PC-3 (cell line): ENCODE data around the gene ST3GAL3. TPM values are rescaled to one million over a fixed set of nuclear protein-coding genes. Genes with fewer than 3 reads are reported as not detected.

Experiments used
- ATAC-seq: fragments of 200-7000 bp; cut with Tn5 transposase; 2 replicates; pipeline ENCODE4 v1.9.1; 2020; ENCODE audit warnings: mild to moderate bottlenecking, moderate library complexity
- BruUV-seq: library from RNA; stranded (reverse); fragments of 400-500 nt; replicated peaks from 2 replicates; lab custom pipeline; 2021; lab: Mats Ljungman, UMichigan
- CTCF ChIA-PET: fragments of 300-600 bp; sonication (Branson Sonifier 250); formaldehyde crosslinking; loops from one replicate; lab custom pipeline; 2022; ENCODE audit warnings: antibody characterized with exemption; lab: Charles Lee
- POLR2A ChIA-PET: fragments of 300-600 bp; sonication (Branson Sonifier 250); formaldehyde crosslinking; loops from one replicate; lab custom pipeline; 2022; ENCODE audit warnings: antibody characterized with exemption; ENCODE audit not compliant: unreplicated experiment; lab: Charles Lee
- DNase-seq: peaks from one replicate; pipeline ENCODE4 v3.0.0-alpha.2; 2015
- H2AFZ ChIP-seq: fragments of 300-600 bp; sonication (generic); 2 replicates; pipeline ENCODE4 v1.6.0; 2016; ENCODE audit warnings: antibody characterized with exemption, low read length
- H3F3A ChIP-seq: fragments of 300-600 bp; sonication (generic); one replicate; pipeline ENCODE4 v1.6.0; 2017; ENCODE audit warnings: antibody characterized with exemption, low read length, control low read depth, mild to moderate bottlenecking; ENCODE audit not compliant: unreplicated experiment
- H3K27ac ChIP-seq: fragments of 300-600 bp; sonication (generic); 2 replicates; pipeline ENCODE4 v1.5.1; 2016; ENCODE audit warnings: mild to moderate bottlenecking, low read length
- H3K27me3 ChIP-seq: fragments of 300-600 bp; sonication (generic); 2 replicates; pipeline ENCODE4 v1.6.1; 2016; ENCODE audit warnings: low read length, mixed read lengths
- H3K36me3 ChIP-seq: fragments of 300-600 bp; sonication (generic); 2 replicates; pipeline ENCODE4 v1.6.1; 2016; ENCODE audit warnings: low read depth, mixed run types, low read length, mixed read lengths
- H3K4me1 ChIP-seq: fragments of 300-600 bp; sonication (generic); 2 replicates; pipeline ENCODE4 v1.5.1; 2016; ENCODE audit warnings: low read length; ENCODE audit not compliant: insufficient read depth
- H3K4me2 ChIP-seq: fragments of 300-600 bp; sonication (generic); 2 replicates; pipeline ENCODE4 v1.6.0; 2016; ENCODE audit warnings: low read length
- H3K4me3 ChIP-seq: fragments of 300-600 bp; sonication (generic); 2 replicates; pipeline ENCODE4 v1.5.1; 2016; ENCODE audit warnings: mild to moderate bottlenecking, low read length, mixed read lengths
- H3K79me2 ChIP-seq: fragments of 300-600 bp; sonication (generic); 2 replicates; pipeline ENCODE4 v1.6.1; 2017; ENCODE audit warnings: low read length, mixed read lengths
- H3K9ac ChIP-seq: fragments of 300-600 bp; sonication (generic); 2 replicates; pipeline ENCODE4 v1.6.0; 2016; ENCODE audit warnings: mild to moderate bottlenecking, low read length
- H3K9me2 ChIP-seq: fragments of 300-600 bp; sonication (generic); replicated peaks from 2 replicates; pipeline ENCODE4 v1.6.1; 2016; ENCODE audit warnings: mixed run types, low read length, mixed read lengths
- H3K9me3 ChIP-seq: fragments of 300-600 bp; sonication (generic); 2 replicates; pipeline ENCODE4 v1.6.1; 2016; ENCODE audit warnings: low read length, mixed read lengths
- H4K20me1 ChIP-seq: fragments of 300-600 bp; sonication (generic); 2 replicates; pipeline ENCODE4 v1.6.1; 2016; ENCODE audit warnings: low read length, mixed read lengths
- EZH2 ChIP-seq: fragments of 300-600 bp; sonication (generic); IDR thresholded peaks from one replicate; pipeline ENCODE4 v1.6.1; 2017; ENCODE audit warnings: antibody characterized with exemption, mild to moderate bottlenecking, low read length; ENCODE audit not compliant: unreplicated experiment
- EZH2phosphoT487 ChIP-seq: fragments of 300-600 bp; sonication (generic); IDR thresholded peaks from 2 replicates; pipeline ENCODE4 v1.6.1; 2018; ENCODE audit warnings: mild to moderate bottlenecking, antibody characterized with exemption, low read length, borderline replicate concordance
- intact Hi-C: fragments of 100-400 bp; cut with micrococcal nuclease; formaldehyde crosslinking; loops from 2 replicates; pipeline ENCODE4 v1.9.0; 2023
- total RNA-seq: library from RNA; depleted of rRNA; stranded (reverse); fragments of >200 nt; gene quantifications from 2 replicates; pipeline ENCODE4 v1.2.3, GENCODE V29; 2014
- TF ChIP-seq, protein P1 (sequence below): fragments of 300-600 bp; sonication (generic); conservative IDR thresholded peaks from 2 replicates; pipeline ENCODE4 v1.5.1; 2017; ENCODE audit warnings: antibody characterized with exemption, low read depth, mild to moderate bottlenecking, low read length

Gene ST3GAL3
- total RNA-seq, 1 experiment from 2014 or later: 9.0 TPM

- ATAC-seq: no peak
- Histone ChIP-seq H3K27me3 (no peaks in the 10 kb centered on the region), H3K36me3 (no peaks in the 10 kb centered on the region), H3K4me3 (no peak overlapping the region), H3K27ac (no peak overlapping the region), H3K9me2 (no peaks in the 10 kb centered on the region), H3K4me1 (no peaks in the 10 kb centered on the region), H3K4me2 (no peak overlapping the region), H3K9me3 (no peaks in the 10 kb centered on the region), H2AFZ (no peak overlapping the region), H4K20me1 (no peaks in the 10 kb centered on the region), H3K79me2 (no peaks in the 10 kb centered on the region), H3K9ac (no peak overlapping the region), H3F3A (no peaks in the 10 kb centered on the region)
- TF ChIP-seq, protein P1, sequence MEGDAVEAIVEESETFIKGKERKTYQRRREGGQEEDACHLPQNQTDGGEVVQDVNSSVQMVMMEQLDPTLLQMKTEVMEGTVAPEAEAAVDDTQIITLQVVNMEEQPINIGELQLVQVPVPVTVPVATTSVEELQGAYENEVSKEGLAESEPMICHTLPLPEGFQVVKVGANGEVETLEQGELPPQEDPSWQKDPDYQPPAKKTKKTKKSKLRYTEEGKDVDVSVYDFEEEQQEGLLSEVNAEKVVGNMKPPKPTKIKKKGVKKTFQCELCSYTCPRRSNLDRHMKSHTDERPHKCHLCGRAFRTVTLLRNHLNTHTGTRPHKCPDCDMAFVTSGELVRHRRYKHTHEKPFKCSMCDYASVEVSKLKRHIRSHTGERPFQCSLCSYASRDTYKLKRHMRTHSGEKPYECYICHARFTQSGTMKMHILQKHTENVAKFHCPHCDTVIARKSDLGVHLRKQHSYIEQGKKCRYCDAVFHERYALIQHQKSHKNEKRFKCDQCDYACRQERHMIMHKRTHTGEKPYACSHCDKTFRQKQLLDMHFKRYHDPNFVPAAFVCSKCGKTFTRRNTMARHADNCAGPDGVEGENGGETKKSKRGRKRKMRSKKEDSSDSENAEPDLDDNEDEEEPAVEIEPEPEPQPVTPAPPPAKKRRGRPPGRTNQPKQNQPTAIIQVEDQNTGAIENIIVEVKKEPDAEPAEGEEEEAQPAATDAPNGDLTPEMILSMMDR: no peak
- TF ChIP-seq EZH2 (no peak), EZH2phosphoT487 (no peak)
- BruUV-seq: no TSS peak
- no peak for DNase-seq
- ChIA-PET POLR2A (no interaction called here), CTCF (no interaction called here)
- intact Hi-C loops: no loop called here
Observed at GRCh38 chr1:43722810-43723209, 15.5 kb downstream of the ST3GAL3 start.

DNA sequence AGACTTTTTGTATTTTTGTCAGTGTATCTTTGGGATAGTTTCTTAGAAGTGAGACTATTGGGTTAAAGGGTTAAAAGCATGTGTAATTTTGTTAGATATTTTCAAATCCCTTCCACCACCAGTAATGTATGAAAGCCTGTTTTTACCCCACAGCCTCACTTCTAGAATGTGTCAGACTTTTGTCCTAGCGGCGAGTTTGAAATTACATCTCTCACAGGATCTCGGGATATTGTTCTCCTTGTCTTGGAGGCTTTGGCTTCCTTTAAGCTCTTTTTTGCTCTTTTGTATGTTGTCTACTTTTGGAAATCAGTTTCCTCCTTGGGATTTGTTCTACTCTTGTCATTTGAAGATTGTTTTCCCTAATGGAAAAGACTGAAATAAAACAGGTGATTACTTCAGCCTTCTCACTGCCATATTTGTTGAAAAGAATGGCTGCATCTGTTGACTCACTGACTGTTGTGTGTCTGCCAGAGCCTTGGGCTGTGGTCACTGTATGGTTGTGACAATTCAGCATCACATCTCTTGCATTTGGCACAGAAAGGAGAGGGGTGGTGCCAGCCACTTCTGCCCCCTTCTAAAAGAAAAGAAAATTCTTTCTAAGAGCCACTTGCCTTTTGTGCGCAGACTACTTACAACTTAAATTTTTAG lies 22.6 kb downstream of the ST3GAL3 start:
- Histone ChIP-seq H2AFZ (no peak overlapping the region), H4K20me1 (no peaks in the 10 kb centered on the region), H3K4me2 (no peak overlapping the region), H3F3A (no peaks in the 10 kb centered on the region), H3K27ac (no peak overlapping the region), H3K27me3 (no peaks in the 10 kb centered on the region), H3K79me2 (no peaks in the 10 kb centered on the region), H3K4me3 (no peak overlapping the region), H3K4me1 (no peaks in the 10 kb centered on the region), H3K9ac (no peak overlapping the region), H3K36me3 (no peaks in the 10 kb centered on the region), H3K9me3 (no peaks in the 10 kb centered on the region), H3K9me2 (no peaks in the 10 kb centered on the region)
- ATAC-seq (no peak), DNase-seq (no peak)
- TF ChIP-seq, protein P1: no peak
- no peak for TF ChIP-seq EZH2phosphoT487
- TF ChIP-seq EZH2: no peak
- intact Hi-C loops: no loop called here
- ChIA-PET POLR2A (no interaction called here), CTCF (no interaction called here)
- BruUV-seq: no TSS peak

DNA sequence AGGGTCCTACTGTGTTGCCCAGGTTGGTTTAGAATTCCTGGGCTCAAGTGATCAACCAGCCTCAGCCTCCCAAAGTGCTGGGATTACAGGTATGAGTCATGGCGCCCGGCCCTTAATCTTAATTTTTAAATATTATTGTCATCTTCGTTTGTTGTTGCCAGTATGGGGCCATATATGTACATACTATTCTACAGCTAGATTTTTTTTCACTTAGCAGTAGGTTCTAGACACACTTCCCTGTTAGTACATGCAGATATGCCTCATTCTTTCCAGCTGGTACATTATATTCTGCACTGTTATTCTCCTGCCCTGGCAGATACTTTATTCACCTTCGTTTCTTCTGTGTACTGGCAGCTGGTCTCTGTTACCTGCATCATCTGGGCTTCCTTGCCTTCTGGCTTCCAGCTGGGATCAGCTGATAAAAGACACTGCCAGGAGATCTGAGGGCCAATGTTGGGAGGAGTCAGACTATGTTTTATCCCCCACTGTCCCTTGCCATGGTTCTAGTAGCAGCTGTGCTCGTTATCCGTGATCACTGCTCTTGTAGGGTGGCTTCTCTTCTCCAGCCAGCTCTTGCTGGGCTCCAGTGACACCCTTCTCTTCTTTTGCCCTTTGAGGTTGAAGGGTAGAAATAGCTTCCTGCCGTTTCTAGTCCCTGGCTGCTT lies 24.7 kb downstream of the ST3GAL3 start:
- no peaks in the 10 kb centered on the region for H3F3A ChIP-seq
- no peak for TF ChIP-seq EZH2
- TF ChIP-seq, protein P1: no peak
- TF ChIP-seq EZH2phosphoT487: no peak
- no peaks in the 10 kb centered on the region for H3K27me3 ChIP-seq
- H3K9me3 ChIP-seq: no peaks in the 10 kb centered on the region
- no peak overlapping the region for H2AFZ ChIP-seq
- H3K9ac ChIP-seq: no peak overlapping the region
- POLR2A ChIA-PET: no interaction called here
- H3K79me2 ChIP-seq: no peaks in the 10 kb centered on the region
- no peaks in the 10 kb centered on the region for H4K20me1 ChIP-seq
- no peak for ATAC-seq
- no TSS peak for BruUV-seq
- H3K27ac ChIP-seq: no peak overlapping the region
- no peaks in the 10 kb centered on the region for H3K36me3 ChIP-seq
- no peak overlapping the region for H3K4me2 ChIP-seq
- H3K4me3 ChIP-seq: no peak overlapping the region
- DNase-seq: no peak
- CTCF ChIA-PET: no interaction called here
- intact Hi-C loops: no loop called here
- no peaks in the 10 kb centered on the region for H3K4me1 ChIP-seq
- H3K9me2 ChIP-seq: no peaks in the 10 kb centered on the region
